KOPT-K1 (cell line): Measurements from ENCODE around the gene GNPTG.

Source experiments
- H3K27ac ChIP-seq: fragments of 200-600 bp; sonication (generic); 2 replicates; pipeline ENCODE4 v1.5.1; 2016; ENCODE audit warnings: antibody characterized with exemption, mild to moderate bottlenecking, low read depth, low read length; ENCODE audit not compliant: poor library complexity, severe bottlenecking
- H3K36me3 ChIP-seq: fragments of 200-600 bp; sonication (generic); 2 replicates; pipeline ENCODE4 v1.5.1; 2017; ENCODE audit warnings: antibody characterized with exemption, mild to moderate bottlenecking, low read length, moderate library complexity; ENCODE audit not compliant: insufficient read depth
- H3K9me3 ChIP-seq: fragments of 200-600 bp; sonication (generic); 2 replicates; pipeline ENCODE4 v1.5.1; 2017; ENCODE audit warnings: antibody characterized with exemption, low read length, mild to moderate bottlenecking; ENCODE audit not compliant: insufficient read depth, poor library complexity, severe bottlenecking

The GNPTG gene

DNA sequence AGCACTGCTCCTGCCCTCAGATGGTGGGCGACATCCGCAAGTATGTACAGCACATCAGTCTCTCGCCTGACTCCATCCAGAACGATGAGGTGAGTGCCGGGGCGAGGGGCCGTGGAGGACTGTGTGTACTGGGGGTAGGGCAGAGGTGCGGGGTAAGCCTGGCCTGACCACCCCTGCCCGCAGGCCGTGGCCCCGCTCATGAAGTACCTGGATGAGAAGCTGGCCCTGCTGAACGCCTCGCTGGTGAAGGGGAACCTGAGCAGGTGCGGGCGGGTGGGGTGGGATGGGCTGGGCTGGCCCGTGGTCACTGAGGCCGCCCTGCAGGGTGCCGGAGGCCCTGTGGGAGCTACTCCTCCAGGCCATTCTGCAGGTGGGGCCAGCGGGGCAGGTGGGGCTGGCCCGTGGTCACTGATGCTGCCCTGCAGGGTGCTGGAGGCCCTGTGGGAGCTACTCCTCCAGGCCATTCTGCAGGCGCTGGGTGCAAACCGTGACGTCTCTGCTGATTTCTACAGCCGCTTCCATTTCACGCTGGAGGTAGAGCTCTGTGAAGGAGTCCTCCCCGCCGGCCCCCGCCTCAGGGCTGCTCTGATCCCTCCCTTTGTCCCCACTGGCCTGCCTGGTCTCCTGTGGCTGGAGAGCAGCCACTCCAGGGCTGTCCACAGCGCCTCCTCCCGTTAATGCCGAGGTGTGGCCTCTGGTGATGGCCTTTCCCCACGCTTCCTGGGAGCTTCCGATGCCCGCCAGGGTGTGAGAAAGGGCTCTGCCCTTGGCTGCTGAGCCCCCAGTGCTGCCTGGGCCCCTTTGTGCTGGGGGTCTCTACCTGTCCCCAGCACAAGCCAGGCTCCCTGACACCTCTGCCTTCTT lies 5.1 kb upstream of the GNPTG start:
- Histone ChIP-seq H3K9me3 (no peaks in the 10 kb centered on the region), H3K36me3 (peaks cover 23% of the 10 kb centered on the region; the same call in 1 of the 2 replicates), H3K27ac (no peak overlapping the region)

DNA sequence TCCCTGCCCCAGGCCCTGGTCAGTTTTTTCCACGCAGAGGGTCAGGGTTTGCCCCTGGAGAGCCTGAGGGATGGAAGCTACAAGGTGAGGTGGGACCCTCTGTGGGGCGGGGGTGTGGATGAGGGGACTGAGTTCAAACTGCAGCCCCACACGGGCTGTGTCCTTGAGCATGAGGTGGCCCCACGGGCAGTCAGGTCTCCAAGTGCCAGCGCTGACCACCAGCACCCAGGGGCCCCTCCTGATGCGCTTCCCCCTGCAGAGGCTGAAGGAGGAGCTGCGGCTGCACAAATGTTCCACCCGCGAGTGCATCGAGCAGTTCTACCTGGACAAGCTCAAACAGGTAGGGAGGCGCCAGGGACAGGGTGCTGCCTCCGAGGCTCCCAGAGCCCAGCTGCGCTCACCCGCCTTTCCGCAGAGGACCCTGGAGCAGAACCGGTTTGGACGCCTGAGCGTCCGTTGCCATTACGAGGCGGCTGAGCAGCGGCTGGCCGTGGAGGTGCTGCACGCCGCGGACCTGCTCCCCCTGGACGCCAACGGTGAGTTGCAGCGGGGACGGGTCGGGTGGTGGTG lies 4.4 kb upstream of the GNPTG start:
- no peaks in the 10 kb centered on the region for H3K9me3 ChIP-seq
- peaks cover 23% of the 10 kb centered on the region; the same call in 1 of the 2 replicates for H3K36me3 ChIP-seq
- no peak overlapping the region for H3K27ac ChIP-seq

DNA sequence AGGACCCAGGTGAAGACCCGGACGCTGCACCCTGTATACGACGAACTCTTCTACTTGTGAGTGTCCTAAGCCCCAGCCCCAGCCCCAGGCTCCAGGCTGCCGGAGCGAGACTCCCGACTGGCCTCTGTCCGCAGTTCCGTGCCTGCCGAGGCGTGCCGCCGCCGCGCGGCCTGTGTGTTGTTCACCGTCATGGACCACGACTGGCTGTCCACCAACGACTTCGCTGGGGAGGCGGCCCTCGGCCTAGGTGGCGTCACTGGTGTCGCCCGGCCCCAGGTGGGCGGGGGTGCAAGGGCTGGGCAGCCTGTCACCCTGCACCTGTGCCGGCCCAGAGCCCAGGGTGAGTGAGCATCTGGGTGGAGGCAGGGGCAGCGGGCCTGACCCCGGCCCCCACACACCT lies 3.8 kb upstream of the GNPTG start:
- Histone ChIP-seq H3K9me3 (no peaks in the 10 kb centered on the region), H3K36me3 (peaks cover 23% of the 10 kb centered on the region; the same call in 1 of the 2 replicates), H3K27ac (no peak overlapping the region)

DNA sequence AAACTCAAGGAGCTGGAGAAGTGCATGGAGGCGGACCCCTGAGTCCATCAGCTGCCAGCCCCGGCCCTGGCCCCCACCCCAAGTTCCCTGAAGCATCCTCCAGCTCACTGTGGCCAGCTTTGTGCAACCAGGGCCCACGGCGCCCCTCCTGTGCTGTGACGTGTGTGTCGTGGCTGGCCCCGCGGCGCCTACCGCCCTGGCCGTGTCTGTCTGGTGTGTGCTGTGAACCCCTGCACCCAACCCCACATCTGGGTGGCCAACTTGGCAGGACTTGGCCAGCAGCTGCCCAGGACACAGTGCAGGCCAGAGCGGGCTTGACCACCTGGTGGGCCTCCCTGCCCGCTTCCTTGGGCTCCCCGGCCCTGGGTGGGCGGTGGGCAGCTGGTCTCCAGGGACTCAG lies 3.3 kb upstream of the GNPTG start:
- Histone ChIP-seq H3K36me3 (peaks cover 23% of the 10 kb centered on the region; the same call in 1 of the 2 replicates), H3K27ac (no peak overlapping the region), H3K9me3 (no peaks in the 10 kb centered on the region)

DNA sequence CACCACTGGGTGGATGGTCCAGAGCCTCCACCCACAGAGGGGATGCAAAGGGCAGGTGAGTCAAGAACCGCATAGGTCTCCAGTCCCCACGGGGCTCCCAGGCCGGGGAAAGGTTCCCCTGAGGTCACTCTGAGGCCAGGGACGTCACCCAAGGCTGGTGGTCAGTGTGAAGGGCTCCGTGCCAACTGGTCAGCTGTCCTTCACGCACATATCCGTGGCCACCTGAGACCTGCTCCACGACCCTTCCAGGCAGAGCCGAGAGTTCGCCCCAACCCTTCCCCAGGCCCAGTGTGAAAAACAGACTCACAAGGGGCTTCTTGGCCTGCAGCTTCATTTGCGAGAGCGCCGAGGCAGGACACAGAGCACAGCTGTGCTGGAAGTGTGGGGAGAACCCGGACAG lies 2.8 kb upstream of the GNPTG start:
- peaks cover 23% of the 10 kb centered on the region; the same call in 1 of the 2 replicates for H3K36me3 ChIP-seq
- H3K27ac ChIP-seq = no peak overlapping the region
- no peaks in the 10 kb centered on the region for H3K9me3 ChIP-seq

DNA sequence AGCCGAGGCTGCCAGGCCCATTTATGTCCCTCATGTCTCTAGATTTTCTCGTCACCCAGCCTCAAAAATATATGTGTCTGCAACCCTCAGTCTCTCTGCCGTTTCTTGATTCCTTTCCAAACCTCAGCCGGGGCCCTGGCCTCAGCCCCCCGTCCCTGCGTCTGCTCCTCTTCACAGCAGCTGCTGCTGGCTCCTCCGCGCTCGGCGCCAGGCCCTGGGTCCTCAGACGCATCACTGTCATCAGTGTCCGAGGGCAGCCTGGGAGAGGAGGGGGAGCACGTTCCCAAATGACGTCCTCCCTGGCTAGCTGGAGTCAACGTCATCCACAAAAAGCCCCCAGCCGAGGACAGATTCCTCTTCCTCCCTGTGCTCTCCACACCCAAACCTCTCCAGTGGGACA lies 2.4 kb upstream of the GNPTG start:
- no peak overlapping the region for H3K27ac ChIP-seq
- no peaks in the 10 kb centered on the region for H3K9me3 ChIP-seq
- peaks cover 23% of the 10 kb centered on the region; the same call in 1 of the 2 replicates for H3K36me3 ChIP-seq

DNA sequence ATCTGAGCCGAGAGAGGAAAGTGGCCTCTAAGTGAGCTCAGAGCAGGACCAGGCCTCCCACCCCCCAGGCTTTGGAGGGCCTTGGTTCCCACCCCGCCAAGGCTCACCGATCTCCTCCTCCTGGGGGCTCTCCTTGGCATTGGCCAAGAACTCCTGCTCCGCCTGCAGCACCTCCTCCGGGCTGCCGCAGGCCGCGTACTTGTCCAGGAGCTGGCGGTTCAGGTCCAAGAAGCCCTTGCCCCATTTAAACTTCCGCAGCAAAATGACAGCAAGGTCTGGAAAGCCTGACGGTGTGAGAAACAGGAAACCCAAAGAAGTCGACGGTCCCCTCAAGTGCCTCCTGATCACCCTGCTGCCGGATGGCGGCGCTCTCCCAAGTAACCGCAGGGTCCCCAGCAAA lies 1.8 kb upstream of the GNPTG start:
- no peaks in the 10 kb centered on the region for H3K9me3 ChIP-seq

DNA sequence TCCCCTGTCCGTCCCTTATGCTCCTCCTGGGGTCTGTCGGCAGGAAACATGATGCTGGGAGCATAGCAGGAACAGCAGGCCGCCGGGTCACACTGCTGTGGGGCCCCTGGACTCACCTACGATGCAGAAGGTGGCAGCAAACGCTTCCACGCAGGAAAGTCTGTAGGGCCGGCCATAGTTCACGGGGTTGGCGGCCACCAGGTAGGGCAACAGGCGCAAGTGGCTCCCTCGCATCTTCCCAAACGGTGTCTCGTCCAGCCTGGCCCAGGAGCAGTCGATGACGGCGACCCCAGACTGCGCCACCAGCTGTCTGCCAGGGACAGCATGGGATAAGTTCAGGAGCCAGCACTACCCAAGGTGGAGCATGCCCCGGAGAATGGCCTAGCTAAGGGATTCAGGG lies 1.0 kb upstream of the GNPTG start:
- Histone ChIP-seq H3K9me3 (no peaks in the 10 kb centered on the region), H3K27ac (peak overlapping the region; percentile 67), H3K36me3 (peaks cover 23% of the 10 kb centered on the region; the same call in 1 of the 2 replicates)

More for the DNA sequence above, 1.8 kb upstream of the GNPTG start:
- Histone ChIP-seq H3K36me3 (peaks cover 23% of the 10 kb centered on the region; the same call in 1 of the 2 replicates), H3K27ac (no peak overlapping the region)

DNA sequence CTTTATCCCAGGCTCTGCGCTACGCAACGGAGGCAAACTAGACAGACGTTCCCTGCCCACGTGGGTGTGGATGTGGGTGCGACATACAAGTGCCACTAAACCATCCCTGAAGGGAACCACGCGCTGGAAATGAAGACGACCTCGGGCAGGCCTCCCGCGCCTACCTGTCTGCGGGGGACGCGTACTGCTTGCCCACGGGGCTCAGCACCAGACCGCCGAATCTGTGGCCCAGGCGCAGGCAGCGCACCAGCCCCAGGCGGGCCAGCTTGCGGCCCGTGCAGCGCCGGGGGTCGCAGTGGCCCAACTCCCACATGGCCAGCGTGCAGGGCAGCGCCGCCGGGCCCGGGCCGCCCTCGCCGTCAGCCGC lies 533 bp upstream of the GNPTG start:
- H3K27ac ChIP-seq = peak overlapping the region; percentile 67
- no peaks in the 10 kb centered on the region for H3K9me3 ChIP-seq
- H3K36me3 ChIP-seq = peaks cover 23% of the 10 kb centered on the region; the same call in 1 of the 2 replicates

DNA sequence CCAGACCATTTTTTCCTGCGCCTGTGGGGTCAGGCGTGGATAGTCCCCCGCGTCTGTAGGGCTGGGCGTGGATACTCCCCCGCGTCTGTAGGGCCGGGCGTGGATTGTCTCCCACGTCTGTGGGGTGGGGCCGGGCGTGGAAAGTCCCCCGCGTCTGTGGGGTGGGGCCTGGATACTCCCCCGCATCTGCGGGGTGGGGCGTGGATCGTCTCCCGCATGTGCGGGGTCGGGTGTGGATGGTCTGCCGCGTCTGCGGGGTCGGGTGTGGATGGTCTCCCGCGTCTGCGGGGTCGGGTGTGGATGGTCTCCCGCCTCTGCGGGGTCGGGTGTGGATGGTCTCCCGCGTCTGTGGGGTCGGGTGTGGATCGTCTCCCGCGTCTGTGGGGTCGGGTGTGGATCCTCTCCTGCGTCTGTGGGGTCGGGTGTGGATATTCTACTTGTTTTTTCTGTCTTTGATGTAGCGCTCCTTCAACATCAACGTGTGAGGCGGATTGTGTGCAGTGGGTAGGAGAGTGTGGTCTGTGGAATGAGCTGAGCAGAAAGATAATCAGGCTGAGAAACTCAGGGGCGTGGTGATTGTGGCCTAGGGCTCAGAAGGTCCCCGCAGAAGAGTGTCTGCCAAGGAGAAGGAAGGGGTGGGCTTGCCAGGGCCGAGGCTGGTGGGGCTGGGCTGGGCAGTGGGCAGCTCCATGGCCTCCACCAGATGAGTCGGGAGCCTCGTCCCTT lies 3.2 kb downstream of the GNPTG start:
- Histone ChIP-seq H3K27ac (no peak overlapping the region), H3K36me3 (peaks cover 14% of the 10 kb centered on the region; the same call in 1 of the 2 replicates), H3K9me3 (no peaks in the 10 kb centered on the region)

DNA sequence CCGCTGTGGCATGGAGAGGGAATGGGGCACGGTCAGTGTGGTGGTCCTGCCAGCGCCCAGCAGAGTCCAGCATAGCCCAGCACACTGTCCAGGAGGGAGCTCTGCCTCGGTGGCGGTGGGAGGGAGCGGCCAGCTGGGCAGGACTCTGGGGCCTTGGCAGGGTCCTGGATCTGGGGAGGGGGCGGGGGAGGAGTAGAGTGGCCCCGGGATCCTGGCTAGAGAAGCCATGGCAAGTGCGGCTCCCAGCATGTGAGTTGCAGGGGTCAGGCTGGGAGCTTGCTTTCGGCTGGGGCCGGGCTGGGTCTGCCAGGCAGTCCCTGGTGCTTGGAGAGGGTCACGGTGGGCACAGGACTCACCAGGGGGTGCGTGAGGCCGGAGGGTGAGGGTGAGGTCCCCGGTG lies 3.9 kb downstream of the GNPTG start:
- H3K27ac ChIP-seq = no peak overlapping the region
- peaks cover 14% of the 10 kb centered on the region; the same call in 1 of the 2 replicates for H3K36me3 ChIP-seq
- H3K9me3 ChIP-seq = no peaks in the 10 kb centered on the region

DNA sequence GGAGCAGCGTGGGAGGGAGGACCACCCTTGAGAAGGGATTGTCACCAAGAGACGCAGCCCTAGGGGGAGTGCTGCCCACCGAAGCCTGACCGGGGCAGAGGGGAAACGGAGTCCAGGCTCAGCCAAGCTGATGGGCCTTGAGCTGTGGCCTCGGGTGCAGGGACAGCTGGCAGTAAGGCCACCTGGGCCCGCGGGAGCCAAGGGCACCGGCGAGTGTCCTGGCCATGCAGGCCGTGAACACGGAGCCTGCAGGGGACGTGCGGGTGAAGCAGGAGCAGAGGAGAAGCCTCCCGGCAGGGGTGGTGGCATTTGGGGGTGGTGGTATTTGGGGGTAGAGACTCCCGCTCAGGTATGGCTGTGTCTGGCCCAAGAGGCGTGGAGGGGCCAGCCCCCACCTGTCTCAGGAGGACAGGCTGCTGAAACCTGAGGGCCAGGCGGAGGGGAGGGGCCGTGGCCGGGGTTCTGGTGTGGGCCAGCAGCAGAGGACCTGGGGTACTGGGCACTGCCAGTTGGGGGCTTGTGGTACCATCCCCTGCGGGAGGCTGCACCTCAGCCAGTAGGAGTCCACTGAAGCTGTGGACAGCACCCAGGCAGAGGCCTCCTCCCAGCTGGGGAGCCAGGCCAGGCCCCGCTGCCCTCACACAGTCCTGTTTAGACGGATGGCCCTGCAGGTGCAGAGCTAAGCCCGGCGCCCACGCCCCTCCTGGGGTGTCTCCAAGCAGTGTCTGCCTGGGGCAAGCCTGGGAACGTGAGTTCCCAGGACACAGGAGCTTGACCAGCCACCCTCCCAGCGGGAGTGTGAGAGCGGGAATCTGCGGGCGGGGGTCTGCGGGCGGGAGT lies 4.5 kb downstream of the GNPTG start:
- no peak overlapping the region for H3K27ac ChIP-seq

DNA sequence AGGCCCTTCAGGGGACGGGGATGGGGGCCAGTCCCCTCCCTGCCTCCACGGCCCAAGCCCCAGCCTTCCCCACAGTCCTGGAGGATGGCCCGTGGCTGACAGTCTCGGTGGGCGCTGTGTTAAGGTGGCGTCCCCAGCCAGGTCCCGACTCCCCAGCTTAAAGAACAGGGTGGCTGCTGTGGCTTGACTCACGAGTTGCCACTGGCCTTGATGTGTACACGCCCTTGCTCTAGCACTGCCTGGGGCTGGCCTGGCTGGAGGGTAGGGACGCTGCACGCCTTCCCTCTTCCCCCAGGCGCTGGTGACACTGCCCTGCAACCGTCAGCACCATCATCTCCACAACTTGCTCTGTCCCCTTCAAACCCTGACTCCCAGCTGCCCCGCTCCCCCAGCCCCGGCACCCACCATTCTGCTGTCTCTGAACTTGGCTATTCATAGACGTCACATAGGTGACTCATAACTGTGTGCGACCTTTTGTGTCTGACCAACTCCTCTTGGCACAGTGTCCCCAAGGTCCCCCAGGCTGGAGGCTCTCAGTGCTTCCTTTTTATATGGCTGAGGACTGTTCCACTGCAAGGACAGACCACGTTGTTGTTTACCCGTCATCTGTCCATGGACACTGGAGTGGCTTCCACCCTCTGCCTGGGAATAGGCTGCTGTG lies 6.3 kb downstream of the GNPTG start:
- Histone ChIP-seq H3K27ac (no peak overlapping the region), H3K9me3 (no peaks in the 10 kb centered on the region), H3K36me3 (peaks cover 37% of the 10 kb centered on the region)

More for the DNA sequence above, 4.5 kb downstream of the GNPTG start:
- Histone ChIP-seq H3K36me3 (peaks cover 20% of the 10 kb centered on the region; the same call in 1 of the 2 replicates), H3K9me3 (no peaks in the 10 kb centered on the region)
